ENCODE results near the gene SERINC2. TPM values are rescaled to one million over a fixed set of nuclear protein-coding genes. Genes with fewer than 3 reads are reported as not detected.
A peak's percentile ranks its signal among the peaks of the same experiment; 100 is the strongest.

Gene SERINC2
- total and polyA plus RNA-seq, 10 of the 15 experiments (the other 5 are each of a cell fraction or from before 2014, with no cell fraction given) = 0.02 to 9.4 (median 0.50) TPM

DNA sequence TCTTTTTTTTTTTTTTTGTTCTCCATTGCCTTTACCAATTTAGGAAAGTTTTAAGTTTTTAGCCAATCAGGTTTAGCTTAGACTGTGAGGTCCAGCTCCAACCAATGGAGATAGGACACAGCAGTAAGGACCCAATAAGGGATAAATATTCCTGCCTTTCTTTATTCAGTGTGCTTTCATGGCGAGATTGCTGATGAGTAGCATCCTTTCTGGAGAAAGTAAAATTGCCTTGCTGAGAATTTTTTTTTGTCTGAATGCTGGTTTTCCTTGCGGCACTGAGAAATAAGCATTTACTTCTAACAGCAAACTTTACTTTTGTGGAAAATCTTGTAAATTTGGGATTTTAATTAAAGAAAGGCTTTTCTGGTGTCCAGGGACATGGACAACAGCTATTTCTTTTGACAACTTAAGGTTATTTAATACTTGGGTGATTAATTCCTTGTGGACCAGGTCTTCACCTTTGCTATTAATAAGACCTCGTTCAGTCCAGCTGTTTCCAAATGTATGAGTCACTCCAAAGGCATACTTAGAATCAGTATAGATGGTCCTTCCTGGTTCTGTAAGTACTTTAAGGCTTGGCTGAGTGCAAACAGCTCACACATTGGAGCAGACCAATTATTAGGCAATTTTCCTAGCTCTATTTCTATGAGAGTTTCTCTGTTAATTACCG is 54.1 kb downstream of the SERINC2 start:
- 35% methylated on average over 4 of the region's 4 CpGs for WGBS (ENCODE audit: insufficient coverage, insufficient replicate concordance, low lambda C conversion rate, missing lambda C conversion rate)
- no peaks in the 10 kb centered on the region for H3K36me3 ChIP-seq (ENCODE audit: control insufficient read depth in 2 of 2, insufficient read depth in 2 of 2, low read length in 1 of 2)
- DNase-seq (ENCODE audit: low read depth, low spot score) = no peak
- H3K4me1 ChIP-seq (ENCODE audit: control insufficient read depth, insufficient read depth, low read length) = no peaks in the 10 kb centered on the region
- H2AFZ ChIP-seq (ENCODE audit: control insufficient read depth, low read depth, low read length) = no peak overlapping the region
- ChIA-PET CTCF (interaction anchor here (1.4 to 2.5 kb wide), 4 partner anchors 10 to 82 kb away, joined by 4 to 10 read pairs (median 4); no protein-coding TSS in a partner anchor), RAD21 (ENCODE audit: unreplicated experiment) (no interaction called here), SMC1A (ENCODE audit: uncharacterized antibody, unreplicated experiment) (interaction anchor here (0.6 to 4.3 kb wide), 7 partner anchors 9 to 81 kb away, joined by 3 to 27 read pairs (median 3); no protein-coding TSS in a partner anchor), POLR2A (interaction anchor here (0.6 to 2.1 kb wide), 5 partner anchors 9 to 237 kb away, joined by 3 to 7 read pairs (median 4); no protein-coding TSS in a partner anchor)
- H3K27me3 ChIP-seq (replicated peaks in 1 of 2; ENCODE audit: control insufficient read depth in 2 of 2, insufficient read depth in 2 of 2, low read length in 1 of 2) = no peaks in the 10 kb centered on the region
- no peak overlapping the region for H3K27ac ChIP-seq (ENCODE audit: control insufficient read depth, insufficient read depth)
- no peaks in the 10 kb centered on the region for H4K20me1 ChIP-seq (ENCODE audit: control insufficient read depth, insufficient read depth)
- no TSS peak for BruUV-seq (replicated peaks)
- no peak overlapping the region for H3K9ac ChIP-seq (ENCODE audit: control insufficient read depth, insufficient read depth, low read length)
- H3K79me2 ChIP-seq (ENCODE audit: control insufficient read depth, insufficient read depth, low read length) = no peaks in the 10 kb centered on the region
- TF ChIP-seq, protein P1, sequence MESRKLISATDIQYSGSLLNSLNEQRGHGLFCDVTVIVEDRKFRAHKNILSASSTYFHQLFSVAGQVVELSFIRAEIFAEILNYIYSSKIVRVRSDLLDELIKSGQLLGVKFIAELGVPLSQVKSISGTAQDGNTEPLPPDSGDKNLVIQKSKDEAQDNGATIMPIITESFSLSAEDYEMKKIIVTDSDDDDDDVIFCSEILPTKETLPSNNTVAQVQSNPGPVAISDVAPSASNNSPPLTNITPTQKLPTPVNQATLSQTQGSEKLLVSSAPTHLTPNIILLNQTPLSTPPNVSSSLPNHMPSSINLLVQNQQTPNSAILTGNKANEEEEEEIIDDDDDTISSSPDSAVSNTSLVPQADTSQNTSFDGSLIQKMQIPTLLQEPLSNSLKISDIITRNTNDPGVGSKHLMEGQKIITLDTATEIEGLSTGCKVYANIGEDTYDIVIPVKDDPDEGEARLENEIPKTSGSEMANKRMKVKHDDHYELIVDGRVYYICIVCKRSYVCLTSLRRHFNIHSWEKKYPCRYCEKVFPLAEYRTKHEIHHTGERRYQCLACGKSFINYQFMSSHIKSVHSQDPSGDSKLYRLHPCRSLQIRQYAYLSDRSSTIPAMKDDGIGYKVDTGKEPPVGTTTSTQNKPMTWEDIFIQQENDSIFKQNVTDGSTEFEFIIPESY (IDR thresholded peaks at IDR 0.05) = peak; percentile 46; the same call in 1 of the 2 replicates
- TF ChIP-seq, protein P2, sequence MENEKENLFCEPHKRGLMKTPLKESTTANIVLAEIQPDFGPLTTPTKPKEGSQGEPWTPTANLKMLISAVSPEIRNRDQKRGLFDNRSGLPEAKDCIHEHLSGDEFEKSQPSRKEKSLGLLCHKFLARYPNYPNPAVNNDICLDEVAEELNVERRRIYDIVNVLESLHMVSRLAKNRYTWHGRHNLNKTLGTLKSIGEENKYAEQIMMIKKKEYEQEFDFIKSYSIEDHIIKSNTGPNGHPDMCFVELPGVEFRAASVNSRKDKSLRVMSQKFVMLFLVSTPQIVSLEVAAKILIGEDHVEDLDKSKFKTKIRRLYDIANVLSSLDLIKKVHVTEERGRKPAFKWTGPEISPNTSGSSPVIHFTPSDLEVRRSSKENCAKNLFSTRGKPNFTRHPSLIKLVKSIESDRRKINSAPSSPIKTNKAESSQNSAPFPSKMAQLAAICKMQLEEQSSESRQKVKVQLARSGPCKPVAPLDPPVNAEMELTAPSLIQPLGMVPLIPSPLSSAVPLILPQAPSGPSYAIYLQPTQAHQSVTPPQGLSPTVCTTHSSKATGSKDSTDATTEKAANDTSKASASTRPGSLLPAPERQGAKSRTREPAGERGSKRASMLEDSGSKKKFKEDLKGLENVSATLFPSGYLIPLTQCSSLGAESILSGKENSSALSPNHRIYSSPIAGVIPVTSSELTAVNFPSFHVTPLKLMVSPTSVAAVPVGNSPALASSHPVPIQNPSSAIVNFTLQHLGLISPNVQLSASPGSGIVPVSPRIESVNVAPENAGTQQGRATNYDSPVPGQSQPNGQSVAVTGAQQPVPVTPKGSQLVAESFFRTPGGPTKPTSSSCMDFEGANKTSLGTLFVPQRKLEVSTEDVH (IDR thresholded peaks at IDR 0.05; ENCODE audit: low read depth, partially characterized antibody) = no peak
- intact Hi-C loops (cut with micrococcal nuclease; ENCODE audit: unreplicated experiment) = no loop called here
- no peak overlapping the region for H3K4me2 ChIP-seq (ENCODE audit: control insufficient read depth, insufficient read depth)
- FAIRE-seq = no peak
- ATAC-seq = no peak
- peaks cover 6% of the 10 kb centered on the region for H3K9me3 ChIP-seq (replicated peaks; ENCODE audit: control insufficient read depth, insufficient read depth, low read length)
- in situ Hi-C loops (cut with MboI) = no loop called here
- H3K4me3 ChIP-seq = no peak overlapping the region
